CD14-positive monocyte (primary cell): ENCODE measurements around the gene PADI4. TPM values are rescaled to one million over a fixed set of nuclear protein-coding genes. Genes with fewer than 3 reads are reported as not detected.

ENCODE experiments used
- DNase-seq, 3 donors: peaks; one replicate each; pipeline ENCODE4 v3.0.0-alpha.2; 2011 to 2022
- H2AFZ ChIP-seq: 2 replicates; pipeline ENCODE4 v1.6.0; 2012; ENCODE audit warnings: mild to moderate bottlenecking, low read depth, low read length, inconsistent platforms; ENCODE audit not compliant: insufficient read depth, poor library complexity, severe bottlenecking
- H3K27ac ChIP-seq, 2 donors: 1 replicate in 1 of 2; 2 replicates in 1 of 2; pipeline ENCODE4 v1.5.1; 2012 to 2013; ENCODE audit warnings: low read length in 2 of 2, control low read depth in 1 of 2, inconsistent platforms in 1 of 2, low read depth in 1 of 2, mild to moderate bottlenecking in 1 of 2
- H3K27me3 ChIP-seq, 2 donors: one replicate each; pipeline versions ENCODE4 v1.6.0 to v1.6.1; 2011 to 2013; ENCODE audit warnings: low read length in 2 of 2; ENCODE audit not compliant: control insufficient read depth in 2 of 2, insufficient read depth in 2 of 2
- H3K36me3 ChIP-seq, 2 donors: replicated peaks in 1 of 2; 1 replicate in 1 of 2; 2 replicates in 1 of 2; pipeline versions ENCODE4 v1.5.1 to v1.6.1; 2012 to 2013; ENCODE audit warnings: low read length in 2 of 2, control low read depth in 1 of 2, inconsistent platforms in 1 of 2, mild to moderate bottlenecking in 1 of 2; ENCODE audit not compliant: insufficient read depth in 2 of 2, control insufficient read depth in 1 of 2
- H3K4me1 ChIP-seq, 2 donors: 1 replicate in 1 of 2; 2 replicates in 1 of 2; pipeline versions ENCODE4 v1.5.1 to v1.6.1; 2012 to 2013; ENCODE audit warnings: low read length in 2 of 2, control low read depth in 1 of 2, inconsistent platforms in 1 of 2, mild to moderate bottlenecking in 1 of 2, moderate library complexity in 1 of 2; ENCODE audit not compliant: insufficient read depth in 2 of 2, control insufficient read depth in 1 of 2
- H3K4me2 ChIP-seq: replicated peaks from 2 replicates; pipeline ENCODE3; 2012; ENCODE audit warnings: low read length, moderate library complexity, mild to moderate bottlenecking; ENCODE audit not compliant: poor library complexity, severe bottlenecking; ENCODE audit errors: extremely low read depth
- H3K4me3 ChIP-seq, 3 experiments: fragments of 200-600 bp in 1 of 3; sonication (generic) in 1 of 3; replicated peaks in 1 of 3; 1 replicate in 2 of 3; 2 replicates in 1 of 3; pipeline ENCODE4 v1.5.1; 2011 to 2013; ENCODE audit warnings: low read length in 3 of 3, mild to moderate bottlenecking in 3 of 3, control low read depth in 2 of 3, low read depth in 2 of 3, inconsistent platforms in 1 of 3, moderate library complexity in 1 of 3
- H3K79me2 ChIP-seq: 2 replicates; pipeline ENCODE4 v1.6.0; 2012; ENCODE audit warnings: mild to moderate bottlenecking, control low read depth, inconsistent platforms, low read length, moderate library complexity; ENCODE audit not compliant: insufficient read depth
- H3K9ac ChIP-seq: 2 replicates; pipeline ENCODE4 v1.6.0; 2017; ENCODE audit warnings: low read length, mild to moderate bottlenecking; ENCODE audit not compliant: insufficient read depth, poor library complexity, severe bottlenecking
- H3K9me3 ChIP-seq, 2 donors: replicated peaks in 1 of 2; 1 replicate in 1 of 2; 2 replicates in 1 of 2; pipeline versions ENCODE4 v1.5.1 to v1.6.1; 2012 to 2013; ENCODE audit warnings: low read length in 2 of 2, control low read depth in 1 of 2; ENCODE audit not compliant: control insufficient read depth in 1 of 2, insufficient read depth in 1 of 2
- H4K20me1 ChIP-seq: 2 replicates; pipeline ENCODE4 v1.6.0; 2012; ENCODE audit warnings: mild to moderate bottlenecking, low read length, control low read depth, moderate library complexity; ENCODE audit not compliant: insufficient read depth
- H3K27ac Mint-ChIP-seq, 7 donors: one replicate each; pipeline ENCODE4 v1.8.0; 2020; ENCODE audit warnings: mild to moderate bottlenecking in 7 of 7, mixed read lengths in 7 of 7, moderate library complexity in 6 of 7, inconsistent platforms in 2 of 7
- H3K27me3 Mint-ChIP-seq, 3 donors: one replicate each; pipeline ENCODE4 v1.8.0; 2021 to 2022; ENCODE audit warnings: low read depth in 3 of 3, mild to moderate bottlenecking in 3 of 3, mixed read lengths in 3 of 3, moderate library complexity in 3 of 3, inconsistent platforms in 1 of 3
- H3K36me3 Mint-ChIP-seq, 2 donors: one replicate each; pipeline ENCODE4 v1.8.0; 2020; ENCODE audit warnings: mixed read lengths in 2 of 2, inconsistent platforms in 1 of 2, mild to moderate bottlenecking in 1 of 2
- H3K4me1 Mint-ChIP-seq: one replicate; pipeline ENCODE4 v1.8.0; 2020; ENCODE audit warnings: mild to moderate bottlenecking, mixed read lengths
- H3K4me3 Mint-ChIP-seq, 2 donors: one replicate each; pipeline ENCODE4 v1.8.0; 2020; ENCODE audit warnings: mild to moderate bottlenecking in 2 of 2, mixed read lengths in 2 of 2, moderate library complexity in 1 of 2
- H3K9me3 Mint-ChIP-seq, 7 donors: one replicate each; pipeline ENCODE4 v1.8.0; 2020 to 2022; ENCODE audit warnings: mixed read lengths in 7 of 7, mild to moderate bottlenecking in 6 of 7, moderate library complexity in 6 of 7, inconsistent platforms in 2 of 7
- CTCF ChIP-seq: fragments of 200-600 bp; IDR thresholded peaks from one replicate; pipeline ENCODE4 v1.8.0; 2022; ENCODE audit warnings: antibody characterized with exemption, mild to moderate bottlenecking
- WGBS: methylation state at CpG from one replicate; pipeline ENCODE4 v1.1.5; 2013; ENCODE audit warnings: missing lambda C conversion rate; ENCODE audit not compliant: insufficient coverage; 5-methylcytosine and 5-hydroxymethylcytosine counted together
- intact Hi-C, 2 donors: fragments of 100-400 bp; cut with micrococcal nuclease; formaldehyde crosslinking; loops; one replicate each; pipeline versions ENCODE4 v1.15.0 to v1.15.1; 2023
- polyA plus RNA-seq, 3 donors: library from polyadenylated mRNA; depleted of rRNA in 1 of 3; unstranded in 2 of 3; stranded (reverse) in 1 of 3; fragments of 300-500 nt in 2 of 3; fragments of >200 nt in 1 of 3; fragmentation: Illumina TruSeq in 2 of 3; gene quantifications; 1 replicate in 2 of 3; 2 replicates in 1 of 3; pipeline ENCODE4 v1.2.3, GENCODE V29; 2012 to 2021
- small RNA-seq: library from RNA; depleted of rRNA; stranded (forward); fragments of <200 nt; gene quantifications from one replicate; pipeline ENCODE3, GENCODE V24; 2012; ENCODE audit warnings: low read depth; ENCODE audit not compliant: insufficient read length

Gene PADI4
- polyA plus RNA-seq, 3 donors, result 160 to 356 (median 164) TPM

GRCh38 chr1:17409391-17409811 lies 101.4 kb downstream of the PADI4 start:
- peaks cover 7% of the 10 kb centered on the region for H3K4me1 Mint-ChIP-seq

GRCh38 chr1:17412093-17412870 lies 104.3 kb downstream of the PADI4 start:
- Mint-ChIP-seq H3K27me3 (peaks cover 0 to 1% (median 1%) of the 10 kb centered on the region in 3 donors), H3K4me1 (no peaks in the 10 kb centered on the region), H3K9me3 (peaks cover 0 to 2% (median 0%) of the 10 kb centered on the region in 7 donors), H3K36me3 (peaks cover 98 to 100% of the 10 kb centered on the region in 2 donors), H3K27ac (peak overlapping the region in 2 of 7 donors; percentile 2 to 3), H3K4me3 (no peak overlapping the region)
- Histone ChIP-seq H3K27ac (no peak overlapping the region), H3K9me3 (no peaks in the 10 kb centered on the region), H2AFZ (no peak overlapping the region), H3K4me3 (no peak overlapping the region), H3K4me1 (no peaks in the 10 kb centered on the region), H4K20me1 (peaks cover 47% of the 10 kb centered on the region), H3K27me3 (no peaks in the 10 kb centered on the region), H3K4me2 (no peak overlapping the region), H3K79me2 (peaks cover 15% of the 10 kb centered on the region), H3K36me3 (peaks cover 95 to 99% of the 10 kb centered on the region in 2 donors), H3K9ac (no peak overlapping the region)
- DNase-seq, result no peak
- TF ChIP-seq CTCF, result no peak
- intact Hi-C loops, result no loop called here
- 86% methylated on average over 11 of the region's 16 CpGs for WGBS

More at GRCh38 chr1:17409391-17409811, 101.4 kb downstream of the PADI4 start:
- Histone ChIP-seq H4K20me1 (peaks cover 58% of the 10 kb centered on the region), H3K27me3 (no peaks in the 10 kb centered on the region), H3K9ac (no peak overlapping the region), H3K9me3 (no peaks in the 10 kb centered on the region), H3K4me1 (peaks cover 0 to 5% of the 10 kb centered on the region in 2 donors), H3K79me2 (peaks cover 5% of the 10 kb centered on the region), H3K4me3 (no peak overlapping the region), H3K4me2 (no peak overlapping the region), H3K27ac (no peak overlapping the region), H2AFZ (no peak overlapping the region), H3K36me3 (peaks cover 76 to 77% of the 10 kb centered on the region in 2 donors)
- 100% methylated on average over 7 of the region's 10 CpGs for WGBS
- intact Hi-C loops, result loop anchor here (10.0 kb wide), 3 partner anchors 165 to 295 kb away; partner anchors contain the start of genes PADI2 (in 1 of the 2) and PADI3 (in 1 of the 2)
- H3K9me3 Mint-ChIP-seq, result peaks cover 0 to 2% (median 0%) of the 10 kb centered on the region in 7 donors
- no peak for TF ChIP-seq CTCF
- peak overlapping the region in 2 of 7 donors; percentile 15 to 73 for H3K27ac Mint-ChIP-seq
- peaks cover 0 to under 1% (median 0%) of the 10 kb centered on the region in 3 donors for H3K27me3 Mint-ChIP-seq
- no peak overlapping the region for H3K4me3 Mint-ChIP-seq
- no peak for DNase-seq
- H3K36me3 Mint-ChIP-seq, result peaks cover 77 to 82% of the 10 kb centered on the region in 2 donors

Small RNA genes lying within 50 kb of the gene (small RNA-seq; reads per million reads assigned to genes)
- gene MIR3972, result not detected

Other genes with a start within 250 kb of the PADI4 start
- gene PADI2, start 188.7 kb upstream of the PADI4 start, polyA plus RNA-seq, result 10 to 100 TPM; 18.6 to 61.7 (median 32.6) TPM
- gene PADI1, start 103.1 kb upstream of the PADI4 start, polyA plus RNA-seq, result not detected
- gene PADI3, start 59.1 kb upstream of the PADI4 start, polyA plus RNA-seq, result under 1 TPM in 1 of 3 donors, not detected in 2; 0.01 TPM
- gene PADI6, start 64.0 kb downstream of the PADI4 start, polyA plus RNA-seq, result under 1 TPM; 0.66 to 0.83 (median 0.78) TPM
- 10 to 100 TPM; 22.3 to 66.3 (median 40.9) TPM for gene RCC2, start 131.5 kb downstream of the PADI4 start, polyA plus RNA-seq
- gene ARHGEF10L, start 231.5 kb downstream of the PADI4 start, polyA plus RNA-seq, result 10 to 100 TPM; 20.7 to 95.7 (median 23.7) TPM